Colonic mucosa (tissue), 4 donors: ENCODE measurements around the gene CAPRIN2. TPM values are rescaled to one million over a fixed set of nuclear protein-coding genes. Genes with fewer than 3 reads are reported as not detected.

Source experiments
- DNase-seq: peaks from one replicate; pipeline ENCODE4 v3.0.0-alpha.2; 2020
- H3K27ac ChIP-seq: fragments of 200-600 bp; one replicate; pipeline ENCODE4 v1.8.0; 2021
- H3K27me3 ChIP-seq: fragments of 200-600 bp; one replicate; pipeline ENCODE4 v1.8.0; 2021
- H3K36me3 ChIP-seq: fragments of 200-600 bp; one replicate; pipeline ENCODE4 v1.8.0; 2021
- H3K4me1 ChIP-seq: fragments of 200-600 bp; one replicate; pipeline ENCODE4 v1.8.0; 2021; ENCODE audit warnings: mild to moderate bottlenecking
- H3K4me3 ChIP-seq: fragments of 200-600 bp; one replicate; pipeline ENCODE4 v1.8.0; 2021
- H3K9ac ChIP-seq, 2 donors: one replicate each; pipeline ENCODE4 v1.7.0; 2013; ENCODE audit warnings: control low read depth in 2 of 2, low read depth in 2 of 2, low read length in 2 of 2
- H3K9me3 ChIP-seq: fragments of 200-600 bp; one replicate; pipeline ENCODE4 v1.8.0; 2021
- intact Hi-C: fragments of 100-400 bp; cut with DNase I; formaldehyde crosslinking; loops from one replicate; pipeline ENCODE4 v1.14.1; 2022
- total RNA-seq, 2 donors: library from RNA; stranded (reverse); fragmentation: NEBNext Ultra II Directional in 1 of 2; extraction: Animal tissue kit (Norgen Biotek cat#: 25700) in 1 of 2; gene quantifications; one replicate each; pipeline ENCODE4 v1.2.1, GENCODE V29; 2021
- TF ChIP-seq, protein P1 (sequence below): fragments of 200-600 bp; IDR thresholded peaks from one replicate; pipeline ENCODE4 v1.8.0; 2022; ENCODE audit warnings: antibody characterized with exemption, mild to moderate bottlenecking
- donor health status: healthy.
- donor health status: DM: no; HTN: no; CAD: no.
- donor health status: DM: no; HTN: no; CAD: no.

CAPRIN2 gene
- total RNA-seq, 2 donors from 2014 or later, result 6.1 to 8.2 TPM

DNA sequence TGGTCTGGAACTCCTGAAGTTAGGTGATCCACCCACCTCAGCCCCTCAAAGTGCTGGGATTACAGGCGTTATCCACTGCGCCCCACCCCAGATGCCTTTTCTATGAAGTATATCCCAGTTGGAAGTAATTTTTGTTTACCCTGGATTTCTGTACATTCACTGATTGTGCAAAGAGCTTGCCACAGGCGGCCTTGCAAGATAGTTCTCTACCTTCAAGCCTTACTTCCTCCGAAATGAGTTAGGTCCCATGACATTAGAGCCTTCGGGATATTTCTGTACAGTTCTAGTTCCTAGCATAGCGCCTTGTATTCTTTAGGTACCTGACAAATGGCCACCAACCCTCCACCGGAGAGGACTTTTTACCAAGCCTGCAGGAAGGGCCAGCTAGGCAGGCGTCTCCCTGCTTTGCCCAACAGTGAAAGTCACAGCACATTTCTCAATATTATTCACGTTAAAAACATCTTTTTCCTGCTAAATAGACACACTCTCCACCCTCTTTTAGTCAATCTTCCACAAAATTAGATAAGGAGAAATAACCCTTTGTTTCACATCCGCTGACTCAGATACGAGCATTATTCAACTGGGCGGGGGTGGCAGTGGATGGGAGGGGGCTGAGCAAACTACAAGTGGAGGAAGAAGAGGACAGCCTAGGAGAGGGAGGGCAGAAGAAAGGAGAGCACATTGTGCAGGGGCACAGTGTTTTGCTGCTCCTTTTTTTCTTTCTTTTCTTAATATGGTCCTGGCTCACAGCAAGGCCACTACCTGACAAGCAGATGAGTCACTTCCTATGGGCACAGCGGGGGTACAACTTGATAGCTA is 40.0 kb upstream of the CAPRIN2 start:
- H3K4me1 ChIP-seq, result no peaks in the 10 kb centered on the region
- DNase-seq, result no peak
- TF ChIP-seq, protein P1, sequence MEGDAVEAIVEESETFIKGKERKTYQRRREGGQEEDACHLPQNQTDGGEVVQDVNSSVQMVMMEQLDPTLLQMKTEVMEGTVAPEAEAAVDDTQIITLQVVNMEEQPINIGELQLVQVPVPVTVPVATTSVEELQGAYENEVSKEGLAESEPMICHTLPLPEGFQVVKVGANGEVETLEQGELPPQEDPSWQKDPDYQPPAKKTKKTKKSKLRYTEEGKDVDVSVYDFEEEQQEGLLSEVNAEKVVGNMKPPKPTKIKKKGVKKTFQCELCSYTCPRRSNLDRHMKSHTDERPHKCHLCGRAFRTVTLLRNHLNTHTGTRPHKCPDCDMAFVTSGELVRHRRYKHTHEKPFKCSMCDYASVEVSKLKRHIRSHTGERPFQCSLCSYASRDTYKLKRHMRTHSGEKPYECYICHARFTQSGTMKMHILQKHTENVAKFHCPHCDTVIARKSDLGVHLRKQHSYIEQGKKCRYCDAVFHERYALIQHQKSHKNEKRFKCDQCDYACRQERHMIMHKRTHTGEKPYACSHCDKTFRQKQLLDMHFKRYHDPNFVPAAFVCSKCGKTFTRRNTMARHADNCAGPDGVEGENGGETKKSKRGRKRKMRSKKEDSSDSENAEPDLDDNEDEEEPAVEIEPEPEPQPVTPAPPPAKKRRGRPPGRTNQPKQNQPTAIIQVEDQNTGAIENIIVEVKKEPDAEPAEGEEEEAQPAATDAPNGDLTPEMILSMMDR, result no peak
- no peak overlapping the region for H3K9ac ChIP-seq
- H3K36me3 ChIP-seq, result no peaks in the 10 kb centered on the region
- no peak overlapping the region for H3K4me3 ChIP-seq
- no peaks in the 10 kb centered on the region for H3K9me3 ChIP-seq
- H3K27me3 ChIP-seq, result peaks cover 18% of the 10 kb centered on the region
- intact Hi-C loops, result no loop called here
- H3K27ac ChIP-seq, result no peak overlapping the region

- H3K9ac ChIP-seq, result no peak overlapping the region
- no peaks in the 10 kb centered on the region for H3K9me3 ChIP-seq
- intact Hi-C loops, result no loop called here
- H3K4me1 ChIP-seq, result no peaks in the 10 kb centered on the region
- H3K27ac ChIP-seq, result no peak overlapping the region
- no peaks in the 10 kb centered on the region for H3K36me3 ChIP-seq
- peaks cover 18% of the 10 kb centered on the region for H3K27me3 ChIP-seq
- TF ChIP-seq, protein P1, result no peak
- H3K4me3 ChIP-seq, result no peak overlapping the region
- no peak for DNase-seq
These were observed 39.3 kb upstream of the CAPRIN2 start for GRCh38 chr12:30794020-30794419.

GRCh38 chr12:30792648-30793499 is 38.1 kb upstream of the CAPRIN2 start:
- DNase-seq, result no peak
- peaks cover 18% of the 10 kb centered on the region for H3K27me3 ChIP-seq
- H3K4me3 ChIP-seq, result no peak overlapping the region
- intact Hi-C loops, result no loop called here
- H3K9ac ChIP-seq, result no peak overlapping the region
- H3K36me3 ChIP-seq, result no peaks in the 10 kb centered on the region
- H3K4me1 ChIP-seq, result no peaks in the 10 kb centered on the region
- no peaks in the 10 kb centered on the region for H3K9me3 ChIP-seq
- TF ChIP-seq, protein P1, result no peak
- H3K27ac ChIP-seq, result no peak overlapping the region

DNA sequence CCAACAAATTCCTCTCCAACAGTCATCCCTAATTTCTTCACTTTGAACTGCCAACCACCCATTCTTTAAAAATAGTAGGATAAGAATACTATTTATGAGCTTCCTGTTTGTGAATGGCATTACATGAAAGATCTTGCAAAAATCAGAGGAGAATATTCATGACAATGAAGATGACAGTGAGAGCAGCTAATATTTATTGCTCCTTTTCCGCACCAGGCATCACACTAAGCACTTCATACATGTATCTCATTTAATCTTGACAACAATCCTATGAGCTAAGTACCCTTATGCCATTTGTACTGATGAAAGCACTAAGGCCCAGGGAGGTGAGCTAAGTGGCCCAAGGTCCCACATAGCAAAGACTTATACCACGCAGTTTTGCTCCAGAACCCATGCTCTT is 37.3 kb upstream of the CAPRIN2 start:
- TF ChIP-seq, protein P1, result no peak
- no peak for DNase-seq
- no peaks in the 10 kb centered on the region for H3K36me3 ChIP-seq
- H3K9ac ChIP-seq, result no peak overlapping the region
- H3K4me3 ChIP-seq, result no peak overlapping the region
- intact Hi-C loops, result no loop called here
- H3K4me1 ChIP-seq, result no peaks in the 10 kb centered on the region
- H3K27ac ChIP-seq, result no peak overlapping the region
- peaks cover 15% of the 10 kb centered on the region for H3K27me3 ChIP-seq
- H3K9me3 ChIP-seq, result no peaks in the 10 kb centered on the region

GRCh38 chr12:30788754-30789153 is 34.0 kb upstream of the CAPRIN2 start:
- no peak overlapping the region for H3K27ac ChIP-seq
- no peaks in the 10 kb centered on the region for H3K27me3 ChIP-seq
- H3K4me3 ChIP-seq, result no peak overlapping the region
- no peaks in the 10 kb centered on the region for H3K9me3 ChIP-seq
- no peak for DNase-seq
- H3K36me3 ChIP-seq, result no peaks in the 10 kb centered on the region
- TF ChIP-seq, protein P1, result no peak
- no peak overlapping the region for H3K9ac ChIP-seq
- intact Hi-C loops, result no loop called here
- no peaks in the 10 kb centered on the region for H3K4me1 ChIP-seq
